Transverse colon (tissue), 4 donors: ENCODE measurements around the gene ZNRF3. TPM values are rescaled to one million over a fixed set of nuclear protein-coding genes. Genes with fewer than 3 reads are reported as not detected.

Source experiments
- DNase-seq: peaks from one replicate; pipeline ENCODE4 v3.0.0-alpha.2; 2019
- H3K27ac ChIP-seq, 4 donors: fragments of 200-600 bp; sonication (generic); 2 replicates each; pipeline ENCODE4 v1.5.1; 2016 to 2018; ENCODE audit warnings: inconsistent platforms in 4 of 4
- H3K27me3 ChIP-seq: fragments of 200-600 bp; sonication (generic); 2 replicates; pipeline ENCODE4 v1.5.1; 2017; ENCODE audit warnings: inconsistent platforms
- H3K36me3 ChIP-seq, 4 donors: fragments of 200-600 bp; sonication (generic); 2 replicates each; pipeline ENCODE4 v1.5.1; 2017 to 2019; ENCODE audit warnings: inconsistent platforms in 4 of 4
- H3K4me1 ChIP-seq, 4 donors: fragments of 200-600 bp; sonication (generic); 2 replicates each; pipeline ENCODE4 v1.5.1; 2017 to 2020; ENCODE audit warnings: inconsistent platforms in 4 of 4
- H3K4me3 ChIP-seq, 4 donors: fragments of 200-600 bp; sonication (generic); 1 replicate in 1 of 4; 2 replicates in 3 of 4; pipeline versions ENCODE4 v1.5.1 to v1.6.1; 2017 to 2019; ENCODE audit warnings: inconsistent platforms in 4 of 4
- H3K9me3 ChIP-seq, 2 donors: fragments of 200-600 bp; sonication (generic); 2 replicates each; pipeline ENCODE4 v1.5.1; 2017 to 2019; ENCODE audit warnings: inconsistent platforms in 2 of 2
- CTCF ChIP-seq, 5 experiments: fragments of 200-600 bp in 3 of 5; fragments of 450-650 bp in 2 of 5; sonication (generic) in 3 of 5; IDR thresholded peaks; 1 replicate in 2 of 5; 2 replicates in 3 of 5; pipeline ENCODE4 v1.5.1; 2016 to 2017; ENCODE audit warnings: antibody characterized with exemption in 5 of 5, inconsistent platforms in 3 of 5, mild to moderate bottlenecking in 2 of 5, moderate library complexity in 1 of 5
- EP300 ChIP-seq: sonication (generic); formaldehyde crosslinking; IDR thresholded peaks from one replicate; pipeline ENCODE4 v1.6.1; 2017; ENCODE audit warnings: antibody characterized with exemption, low read depth
- POLR2A ChIP-seq: fragments of 450-650 bp; IDR thresholded peaks from one replicate; pipeline ENCODE4 v1.6.1; 2016; ENCODE audit warnings: antibody characterized with exemption, mild to moderate bottlenecking, moderate library complexity
- POLR2AphosphoS5 ChIP-seq, 3 donors: sonication (generic); formaldehyde crosslinking; IDR thresholded peaks; one replicate each; pipeline ENCODE4 v1.6.1; 2016; ENCODE audit warnings: antibody characterized with exemption in 3 of 3
- WGBS, 2 donors: methylation state at CpG; one replicate each; pipeline ENCODE4 v1.1.5; 2018; ENCODE audit warnings: low coverage in 1 of 2; 5-methylcytosine and 5-hydroxymethylcytosine counted together
- in situ Hi-C, 4 donors: fragments of 200-750 bp; cut with MboI; loops; one replicate each; pipeline versions ENCODE4 v1.15.0 to v1.15.1; 2017; ENCODE audit warnings: low sequenced_read_pairs in 3 of 4, low pct_ligation_motif_present in 1 of 4, low pct_unique_long_range_greater_than_20kb in 1 of 4
- intact Hi-C: fragments of 100-400 bp; cut with DNase I; formaldehyde crosslinking; loops from one replicate; pipeline ENCODE4 v1.15.1; 2023; ENCODE audit warnings: low total_unique reads
- total RNA-seq, 4 donors: library from RNA; depleted of rRNA; stranded (reverse); fragments of >200 nt; gene quantifications; one replicate each; pipeline ENCODE4 v1.1.0, GENCODE V29; 2016

ZNRF3 gene
- total RNA-seq, 4 donors from 2014 or later, result 4.5 to 10.7 (median 8.3) TPM

DNA sequence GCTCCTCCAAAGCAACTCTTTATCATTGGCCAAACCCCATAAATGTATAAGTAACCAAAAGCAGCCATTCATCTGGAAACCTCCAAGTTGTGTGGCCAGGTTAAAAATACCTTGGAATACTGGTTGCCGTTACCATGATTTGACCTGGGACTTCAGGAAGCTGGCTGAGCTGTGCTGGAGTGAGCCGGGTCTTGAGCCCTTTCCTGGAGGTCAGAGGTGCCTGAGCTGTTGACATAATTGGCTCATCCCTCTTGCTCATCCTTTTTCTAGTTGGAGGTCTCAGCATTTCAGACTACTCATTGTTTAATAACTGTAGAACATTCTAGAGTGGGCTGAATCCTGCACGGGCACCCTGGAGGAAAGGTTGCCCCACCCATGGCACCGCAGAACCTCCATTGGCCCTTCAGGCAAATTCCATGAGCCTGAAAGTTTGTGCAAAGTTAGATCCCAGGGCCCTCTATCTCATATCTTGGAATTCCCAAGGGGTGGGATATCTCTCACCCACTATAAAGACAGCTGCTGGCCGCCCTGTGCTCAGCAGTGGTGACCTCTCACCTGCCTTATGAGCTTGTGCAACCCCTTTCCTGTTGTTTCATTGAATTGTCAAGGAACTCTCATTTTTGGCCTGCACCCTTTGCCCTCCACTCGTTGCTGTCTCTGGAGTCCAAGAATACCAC, 101.2 kb downstream of the ZNRF3 start:
- in situ Hi-C loops, result no loop called here
- peaks cover 0 to 5% of the 10 kb centered on the region in 2 donors for H3K9me3 ChIP-seq
- H3K27me3 ChIP-seq, result no peaks in the 10 kb centered on the region
- 79% methylated on average over 6 of the region's 6 CpGs; no CpG with 5 or more reads in 1 of the 2 donors for WGBS, 2 donors
- no peaks in the 10 kb centered on the region for H3K36me3 ChIP-seq
- H3K4me3 ChIP-seq, result no peak overlapping the region
- no peak for DNase-seq
- H3K4me1 ChIP-seq, result peaks cover 0 to 2% (median 0%) of the 10 kb centered on the region in 4 donors
- intact Hi-C loops, result no loop called here
- TF ChIP-seq EP300, result no peak
- no peak for TF ChIP-seq POLR2AphosphoS5 (IDR thresholded peaks at IDR 0.05)
- no peak for TF ChIP-seq CTCF (IDR thresholded peaks at IDR 0.05)
- no peak for TF ChIP-seq POLR2A
- H3K27ac ChIP-seq, result no peak overlapping the region

- in situ Hi-C loops (no loop called here), intact Hi-C loops (no loop called here)
- H3K27ac ChIP-seq, result no peak overlapping the region
- H3K36me3 ChIP-seq, result no peaks in the 10 kb centered on the region
- DNase-seq, result no peak
- H3K4me3 ChIP-seq, result no peak overlapping the region
- TF ChIP-seq EP300 (no peak), POLR2AphosphoS5 (IDR thresholded peaks at IDR 0.05) (no peak)
- peaks cover 0 to 2% (median 0%) of the 10 kb centered on the region in 4 donors for H3K4me1 ChIP-seq
- no peaks in the 10 kb centered on the region for H3K27me3 ChIP-seq
- peaks cover 0 to 5% of the 10 kb centered on the region in 2 donors for H3K9me3 ChIP-seq
- WGBS, 2 donors, result 91% methylated on average over 3 of the region's 3 CpGs; no CpG with 5 or more reads in 1 of the 2 donors
These were observed 102.4 kb downstream of the ZNRF3 start for GRCh38 chr22:28985581-28986290.

DNA sequence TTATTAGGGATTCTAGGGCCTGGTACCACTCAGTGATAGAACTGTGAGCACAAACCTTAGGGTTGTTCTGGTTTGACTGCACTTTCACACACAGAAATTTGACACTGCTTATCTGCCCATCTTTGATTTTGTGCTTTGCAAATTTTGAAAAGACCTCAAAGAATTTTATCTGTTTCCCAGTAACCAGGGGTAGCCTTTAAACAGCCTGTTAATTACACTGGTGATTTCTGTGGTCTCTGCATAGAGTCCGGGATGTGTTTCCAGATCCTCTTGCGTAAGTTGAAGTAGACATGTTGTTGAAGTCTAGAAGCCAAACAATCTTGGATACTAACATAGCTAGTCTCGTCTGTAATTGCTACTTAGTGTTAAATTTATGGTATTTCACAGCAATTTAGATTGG, 103.0 kb downstream of the ZNRF3 start:
- no peak for DNase-seq
- WGBS, 2 donors, result 60 to 73% methylated on average over 1 to 3 of the region's 3 CpGs
- no peak overlapping the region for H3K27ac ChIP-seq
- TF ChIP-seq POLR2AphosphoS5 (IDR thresholded peaks at IDR 0.05), result no peak
- no peak for TF ChIP-seq POLR2A
- TF ChIP-seq CTCF (IDR thresholded peaks at IDR 0.05), result no peak
- TF ChIP-seq EP300, result no peak
- in situ Hi-C loops (no loop called here), intact Hi-C loops (no loop called here)
- H3K9me3 ChIP-seq, result peaks cover 0 to 5% of the 10 kb centered on the region in 2 donors
- H3K4me3 ChIP-seq, result no peak overlapping the region
- no peaks in the 10 kb centered on the region for H3K36me3 ChIP-seq
- peaks cover 0 to 2% (median 0%) of the 10 kb centered on the region in 4 donors for H3K4me1 ChIP-seq
- no peaks in the 10 kb centered on the region for H3K27me3 ChIP-seq

DNA sequence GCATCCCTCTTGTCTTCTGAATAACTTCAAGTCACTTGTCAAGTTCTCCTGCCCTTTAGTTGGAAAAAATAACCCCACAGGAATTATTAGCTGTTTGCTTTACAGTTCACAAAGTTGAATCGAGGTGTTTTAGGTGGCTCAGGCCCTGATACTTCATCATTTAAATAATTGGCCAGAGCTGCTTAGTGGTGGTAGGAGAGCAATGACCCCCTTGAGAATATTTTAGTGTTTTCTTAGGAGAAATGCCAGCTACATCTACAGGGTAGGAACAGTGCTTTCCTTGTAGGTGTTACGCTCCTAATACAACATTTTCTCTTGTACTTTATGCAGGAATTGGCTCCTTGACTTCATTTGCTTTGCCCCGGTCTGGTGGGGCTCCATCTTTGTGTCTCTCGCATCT, 105.1 kb downstream of the ZNRF3 start:
- Histone ChIP-seq H3K27me3 (no peaks in the 10 kb centered on the region), H3K4me1 (peaks cover 0 to 2% (median 0%) of the 10 kb centered on the region in 4 donors), H3K4me3 (no peak overlapping the region), H3K36me3 (no peaks in the 10 kb centered on the region), H3K9me3 (peaks cover 0 to 5% of the 10 kb centered on the region in 2 donors), H3K27ac (no peak overlapping the region)
- TF ChIP-seq EP300, result no peak
- no peak for TF ChIP-seq POLR2AphosphoS5 (IDR thresholded peaks at IDR 0.05)
- no peak for TF ChIP-seq POLR2A
- no peak for TF ChIP-seq CTCF (IDR thresholded peaks at IDR 0.05)
- 84 to 94% methylated on average over 2 to 4 of the region's 4 CpGs for WGBS, 2 donors
- intact Hi-C loops (no loop called here), in situ Hi-C loops (no loop called here)
- DNase-seq, result no peak
